Vagina (tissue), 2 donors: ENCODE results near the gene SDF2.

Experiments used
- POLR2A ChIP-seq, 2 donors: fragments of 450-650 bp; IDR thresholded peaks; one replicate each; pipeline ENCODE4 v1.6.1; 2017; ENCODE audit warnings: antibody characterized with exemption in 2 of 2, mild to moderate bottlenecking in 2 of 2, moderate library complexity in 2 of 2
- TF ChIP-seq, protein P1 (sequence below), 3 experiments: fragments of 450-650 bp in 2 of 3; fragments of 200-600 bp in 1 of 3; sonication (generic) in 1 of 3; IDR thresholded peaks; one replicate each; pipeline ENCODE4 v1.5.1; 2017 to 2019; ENCODE audit warnings: antibody characterized with exemption in 3 of 3, mild to moderate bottlenecking in 2 of 3, moderate library complexity in 2 of 3

DNA sequence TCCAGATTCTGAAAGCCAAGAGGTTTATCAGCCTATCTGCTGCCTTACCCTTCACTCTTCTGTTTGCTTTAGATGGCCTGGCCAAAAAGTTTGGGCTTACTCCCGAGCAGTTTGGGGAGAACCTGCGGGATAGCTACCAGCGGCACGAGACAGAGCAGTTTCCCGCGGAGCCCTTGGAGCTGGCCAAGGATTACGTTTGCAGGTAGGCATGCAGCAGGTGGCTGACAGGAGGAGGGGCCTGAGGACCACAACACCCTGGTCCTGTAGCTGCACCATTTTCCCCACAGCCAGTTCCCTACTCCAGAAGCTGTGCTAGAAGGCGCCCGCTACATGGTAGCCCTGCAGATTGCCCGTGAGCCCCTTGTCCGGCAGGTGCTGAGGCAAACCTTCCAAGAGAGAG, 20.9 kb upstream of the SDF2 start:
- TF ChIP-seq, protein P1, sequence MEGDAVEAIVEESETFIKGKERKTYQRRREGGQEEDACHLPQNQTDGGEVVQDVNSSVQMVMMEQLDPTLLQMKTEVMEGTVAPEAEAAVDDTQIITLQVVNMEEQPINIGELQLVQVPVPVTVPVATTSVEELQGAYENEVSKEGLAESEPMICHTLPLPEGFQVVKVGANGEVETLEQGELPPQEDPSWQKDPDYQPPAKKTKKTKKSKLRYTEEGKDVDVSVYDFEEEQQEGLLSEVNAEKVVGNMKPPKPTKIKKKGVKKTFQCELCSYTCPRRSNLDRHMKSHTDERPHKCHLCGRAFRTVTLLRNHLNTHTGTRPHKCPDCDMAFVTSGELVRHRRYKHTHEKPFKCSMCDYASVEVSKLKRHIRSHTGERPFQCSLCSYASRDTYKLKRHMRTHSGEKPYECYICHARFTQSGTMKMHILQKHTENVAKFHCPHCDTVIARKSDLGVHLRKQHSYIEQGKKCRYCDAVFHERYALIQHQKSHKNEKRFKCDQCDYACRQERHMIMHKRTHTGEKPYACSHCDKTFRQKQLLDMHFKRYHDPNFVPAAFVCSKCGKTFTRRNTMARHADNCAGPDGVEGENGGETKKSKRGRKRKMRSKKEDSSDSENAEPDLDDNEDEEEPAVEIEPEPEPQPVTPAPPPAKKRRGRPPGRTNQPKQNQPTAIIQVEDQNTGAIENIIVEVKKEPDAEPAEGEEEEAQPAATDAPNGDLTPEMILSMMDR (IDR thresholded peaks at IDR 0.05), result no peak
- TF ChIP-seq POLR2A (IDR thresholded peaks at IDR 0.05), result no peak
